ENCODE results near the gene NCAM2.

The NCAM2 gene

DNA sequence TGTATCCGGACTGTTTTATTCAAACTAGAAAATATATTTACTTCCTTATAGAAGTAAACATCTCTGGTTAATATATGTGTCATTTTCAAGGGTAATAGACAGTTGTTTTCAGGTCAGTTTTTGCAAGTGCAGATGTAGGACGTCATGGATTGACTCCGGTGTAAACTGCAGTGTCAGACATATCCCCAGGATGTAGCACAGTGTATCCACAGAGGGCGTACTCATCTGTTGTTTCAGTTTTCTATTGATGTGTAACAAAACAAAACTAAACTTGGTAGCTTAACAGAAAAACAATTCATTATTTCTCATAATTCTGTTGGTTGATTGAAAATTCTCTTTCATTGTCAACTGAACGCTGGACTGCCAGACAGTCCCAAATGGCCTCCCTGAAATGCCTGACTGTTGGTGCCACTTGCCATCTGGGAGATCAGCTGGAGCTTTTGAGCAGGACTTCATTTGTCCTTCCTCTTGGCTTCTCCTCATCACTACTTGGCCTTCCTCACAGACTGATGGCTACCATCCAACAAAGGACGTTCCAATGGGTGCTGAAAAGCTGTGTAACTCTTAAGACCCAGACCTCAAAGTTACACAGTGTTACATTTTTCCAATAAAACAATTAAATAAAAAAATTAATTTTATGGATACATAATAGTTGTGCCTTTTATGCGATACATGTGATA is 181.6 kb downstream of the NCAM2 start:
- DNase-seq: no peak

- DNase-seq: no peak
Observed at GRCh38 chr21:21182401-21183010, 184.3 kb downstream of the NCAM2 start.

GRCh38 chr21:21183092-21183491 is 184.9 kb downstream of the NCAM2 start:
- DNase-seq: no peak

DNA sequence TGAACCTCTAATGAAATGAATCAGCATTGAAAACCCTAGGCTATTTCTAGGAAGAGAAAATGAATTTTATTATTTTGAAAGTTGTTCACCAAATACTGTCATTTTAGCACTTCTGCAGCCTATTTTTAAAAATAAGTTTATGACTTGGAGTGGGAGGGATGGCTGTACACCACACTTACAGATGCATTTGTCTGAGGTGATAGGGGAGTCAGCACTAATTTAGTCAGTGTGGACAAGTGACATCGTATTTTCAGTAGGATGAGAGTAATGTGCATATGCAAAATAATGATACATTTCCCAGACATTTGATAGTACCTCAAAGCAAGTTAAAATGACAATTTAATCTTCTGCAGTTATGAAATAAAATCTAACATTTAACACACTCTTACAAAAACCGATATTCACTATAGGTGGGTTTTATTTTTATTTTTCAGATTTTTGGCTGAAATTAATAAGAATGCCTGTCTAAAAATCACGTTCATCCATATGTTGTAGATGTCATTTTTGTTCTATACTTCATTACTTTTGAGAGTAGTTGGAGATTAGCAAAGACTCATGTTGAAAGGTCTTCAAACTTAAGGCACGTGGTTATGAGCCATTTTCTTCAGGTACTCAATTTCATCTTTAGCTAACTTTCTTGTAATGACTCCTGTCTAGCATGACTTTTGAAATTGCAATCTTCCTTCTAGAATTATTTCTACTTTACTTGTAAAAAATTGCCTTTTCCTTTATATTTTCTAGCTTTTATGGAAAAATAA is 186.7 kb downstream of the NCAM2 start:
- no peak for DNase-seq

DNA sequence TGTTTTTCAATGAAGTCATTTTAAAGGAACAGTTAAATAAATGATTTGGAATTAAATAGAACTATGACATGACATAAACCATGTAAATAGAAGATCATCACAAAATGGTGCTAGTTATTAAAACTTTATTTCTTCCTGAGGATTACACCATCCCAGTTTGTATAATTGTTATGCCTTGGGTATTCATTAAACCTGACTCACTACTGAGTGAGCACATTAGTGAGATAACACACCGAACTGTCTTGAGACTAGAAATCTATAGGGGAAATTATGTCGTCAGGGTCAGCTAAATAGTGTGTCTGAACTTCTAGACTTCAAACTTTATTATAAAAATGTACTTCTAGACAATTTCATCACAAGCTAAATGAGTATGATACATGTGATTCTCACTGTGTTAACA is 189.4 kb downstream of the NCAM2 start:
- DNase-seq: no peak

- no peak for DNase-seq
Observed at GRCh38 chr21:21188513-21189195, 190.4 kb downstream of the NCAM2 start.

DNA sequence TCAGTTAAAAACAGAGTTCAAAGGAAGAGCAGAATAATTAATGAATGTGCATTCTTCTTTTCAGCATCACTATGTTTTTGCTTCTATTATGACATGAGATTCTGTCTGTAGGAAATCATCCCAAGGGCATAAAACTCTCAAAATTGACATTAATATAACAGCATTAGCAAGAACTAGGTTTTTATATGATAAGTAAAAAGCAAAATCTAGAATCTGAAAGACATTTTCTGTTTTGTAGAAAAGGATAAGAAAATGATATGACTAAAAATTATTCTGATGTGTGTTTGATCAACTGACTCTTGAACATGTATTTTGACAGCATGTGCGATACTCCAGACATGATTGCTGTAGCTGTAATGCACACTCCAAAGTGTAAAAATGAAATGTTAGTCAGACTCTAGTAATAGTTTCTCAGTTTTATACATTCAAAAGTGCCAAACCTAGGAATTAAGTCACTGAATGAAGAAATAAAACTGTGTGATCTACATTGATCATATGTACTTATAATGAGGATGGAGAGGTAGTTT is 197.3 kb downstream of the NCAM2 start:
- DNase-seq: no peak

GRCh38 chr21:21196087-21196486 is 197.9 kb downstream of the NCAM2 start:
- DNase-seq: no peak

- DNase-seq: no peak
Observed at GRCh38 chr21:21196848-21197247, 198.6 kb downstream of the NCAM2 start.

GRCh38 chr21:21199342-21200102 is 201.3 kb downstream of the NCAM2 start:
- DNase-seq: no peak

GRCh38 chr21:21200103-21200938 is 202.1 kb downstream of the NCAM2 start:
- DNase-seq: no peak

- no peak for DNase-seq
Observed at GRCh38 chr21:21200939-21201615, 202.9 kb downstream of the NCAM2 start.

DNA sequence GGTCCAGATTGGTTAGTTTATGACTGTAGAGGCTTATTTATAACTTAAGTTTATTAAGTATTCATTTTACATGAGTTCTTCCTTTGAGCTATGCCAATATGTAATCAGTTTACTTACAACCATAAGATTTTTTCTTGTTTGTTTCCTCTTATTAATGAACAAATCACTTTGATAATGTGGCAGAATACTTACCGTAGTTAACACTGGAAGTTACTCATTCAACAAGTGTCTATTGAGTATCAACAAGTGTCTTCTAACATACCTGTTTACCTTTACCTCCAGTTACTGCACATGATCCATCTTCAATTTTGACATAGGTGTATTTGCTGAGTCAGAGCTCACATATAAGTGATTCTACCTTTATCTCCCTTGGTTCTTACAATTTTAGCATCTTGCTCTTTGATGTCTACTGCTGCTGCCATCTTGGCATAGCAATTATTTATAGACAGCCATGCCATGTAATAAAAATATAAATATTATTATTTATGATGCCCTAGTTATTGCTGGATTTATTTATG is 205.7 kb downstream of the NCAM2 start:
- DNase-seq: no peak

GRCh38 chr21:21204366-21204996 is 206.3 kb downstream of the NCAM2 start:
- no peak for DNase-seq

GRCh38 chr21:21205604-21206003 is 207.4 kb downstream of the NCAM2 start:
- no peak for DNase-seq

DNA sequence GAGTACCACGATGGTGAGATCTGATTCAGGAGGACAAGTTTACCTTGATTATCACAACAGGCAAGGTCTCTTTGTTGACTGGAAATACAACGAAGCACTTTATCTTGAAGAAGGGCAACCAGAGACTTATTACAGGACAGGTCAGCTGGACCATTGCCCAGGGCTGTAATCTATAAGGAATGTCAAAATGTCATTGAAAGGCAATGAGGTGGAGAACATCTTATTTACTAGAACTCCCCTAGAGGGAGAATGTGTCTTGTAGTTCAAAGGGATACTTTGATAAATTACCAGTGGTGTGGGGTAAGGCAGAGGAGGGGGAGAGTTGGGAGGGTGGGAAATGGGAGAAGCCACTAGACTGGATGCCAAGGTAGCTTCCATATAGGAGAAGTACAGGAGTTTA is 212.3 kb downstream of the NCAM2 start:
- no peak for DNase-seq

DNA sequence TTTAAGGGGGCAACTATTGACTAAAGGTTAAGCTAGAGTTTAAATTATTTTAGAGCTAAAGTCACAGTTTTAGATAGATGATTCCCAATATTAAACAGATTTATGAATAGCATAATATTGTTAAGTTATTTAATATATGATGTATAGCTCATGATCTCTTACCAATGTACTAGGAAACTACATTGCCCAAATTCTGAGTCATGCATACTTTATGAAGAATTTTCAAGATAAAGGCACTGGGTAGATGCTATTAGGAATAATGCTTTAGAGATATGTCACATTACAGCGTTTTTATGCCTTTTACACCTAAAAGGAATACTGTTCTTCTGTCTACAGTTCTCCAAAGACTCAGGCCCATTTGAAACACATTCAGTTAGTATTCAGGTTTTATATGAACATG is 215.1 kb downstream of the NCAM2 start:
- no peak for DNase-seq

- DNase-seq: no peak
Observed at GRCh38 chr21:21216047-21216446, 217.8 kb downstream of the NCAM2 start.

DNA sequence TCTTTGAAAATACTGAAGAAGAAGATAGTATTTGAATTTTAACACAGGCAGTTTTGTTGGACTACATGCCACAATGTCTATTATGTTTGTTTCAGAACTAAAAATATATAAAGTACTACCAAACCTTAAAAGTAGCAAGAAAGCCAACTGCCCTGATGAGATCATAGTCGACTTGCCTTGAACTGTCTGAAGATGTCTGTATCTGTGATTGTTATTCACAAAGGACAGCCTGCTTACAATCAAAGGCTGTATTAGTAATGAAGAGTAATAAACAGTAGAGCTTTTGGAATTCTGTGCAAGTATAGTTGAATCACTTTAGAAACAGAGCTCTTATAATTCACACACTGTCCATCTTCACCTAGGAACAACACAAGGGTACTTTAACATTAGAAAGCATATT is 228.3 kb downstream of the NCAM2 start:
- no peak for DNase-seq

DNA sequence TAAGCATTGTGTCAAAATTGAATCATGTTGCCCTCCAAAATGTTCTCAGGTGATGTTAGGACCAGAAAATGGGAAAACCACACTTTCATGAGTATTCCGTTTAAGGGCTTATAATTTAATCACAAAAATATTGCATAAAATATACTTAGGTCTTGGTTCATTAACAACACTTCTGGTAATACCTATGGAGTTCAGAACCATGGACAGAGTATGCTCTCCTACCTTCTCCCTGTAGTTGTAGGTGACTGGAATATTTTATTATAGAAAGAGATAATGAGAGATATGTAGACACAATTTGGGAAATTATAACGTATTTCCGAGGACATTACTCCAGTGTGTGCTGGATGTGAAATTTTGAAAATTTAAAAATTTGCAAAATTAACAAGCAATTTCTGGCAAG is 232.5 kb downstream of the NCAM2 start:
- no peak for DNase-seq
